HTERT RPE-1 (cell line): Measurements from ENCODE around the gene PLBD2.

ENCODE experiments used
- in situ Hi-C: fragments of 300-500 bp; cut with MboI; formaldehyde crosslinking; loops from 4 replicates; pipeline ENCODE4 v1.14.3; 2020; ENCODE audit warnings: low sequenced_read_pairs

PLBD2 gene

GRCh38 chr12:113414519-113415038 is 56.2 kb downstream of the PLBD2 start:
- in situ Hi-C loops = no loop called here

GRCh38 chr12:113416091-113416754 is 57.8 kb downstream of the PLBD2 start:
- in situ Hi-C loops = no loop called here

GRCh38 chr12:113418213-113418879 is 60.0 kb downstream of the PLBD2 start:
- in situ Hi-C loops = no loop called here

- in situ Hi-C loops = no loop called here
Measured at GRCh38 chr12:113420996-113421595, 62.7 kb downstream of the PLBD2 start.

GRCh38 chr12:113422030-113422885 is 63.9 kb downstream of the PLBD2 start, which contains the start of gene SDSL:
TSS of gene SDSL (plus strand) at chr12:113422380. CDS start at chr12:113427983, 5,603 bp downstream.
- in situ Hi-C loops = no loop called here

- in situ Hi-C loops = no loop called here
Measured at GRCh38 chr12:113422886-113423669, 64.7 kb downstream of the PLBD2 start.

GRCh38 chr12:113424456-113424855 is 66.1 kb downstream of the PLBD2 start:
- in situ Hi-C loops = no loop called here

GRCh38 chr12:113424915-113425823 is 66.8 kb downstream of the PLBD2 start:
- in situ Hi-C loops = no loop called here

GRCh38 chr12:113425960-113426453 is 67.6 kb downstream of the PLBD2 start:
- in situ Hi-C loops = no loop called here

- in situ Hi-C loops = no loop called here
Measured at GRCh38 chr12:113427882-113428281, 69.5 kb downstream of the PLBD2 start.

- in situ Hi-C loops = no loop called here
Measured at GRCh38 chr12:113428482-113428881, 70.1 kb downstream of the PLBD2 start.

- in situ Hi-C loops = no loop called here
Measured at GRCh38 chr12:113432986-113433385, 74.6 kb downstream of the PLBD2 start.

GRCh38 chr12:113435367-113435766 is 77.0 kb downstream of the PLBD2 start:
- in situ Hi-C loops = no loop called here

GRCh38 chr12:113436586-113436985 is 78.2 kb downstream of the PLBD2 start:
- in situ Hi-C loops = no loop called here

- in situ Hi-C loops = no loop called here
Measured at GRCh38 chr12:113436993-113437728, 78.8 kb downstream of the PLBD2 start.

- in situ Hi-C loops = no loop called here
Measured at GRCh38 chr12:113437729-113438100, 79.3 kb downstream of the PLBD2 start.

- in situ Hi-C loops = no loop called here
Measured at GRCh38 chr12:113438523-113439300, 80.3 kb downstream of the PLBD2 start.

GRCh38 chr12:113439301-113439597 is 80.9 kb downstream of the PLBD2 start:
- in situ Hi-C loops = no loop called here
